Raji (cell line): ENCODE results near the gene ATP5ME.

ENCODE experiments used
- POLR2A ChIP-seq: IDR thresholded peaks from 2 replicates; pipeline ENCODE4 v1.6.1; 2011; ENCODE audit warnings: low read depth, low read length, control low read depth; ENCODE audit not compliant: insufficient read depth

ATP5ME gene

DNA sequence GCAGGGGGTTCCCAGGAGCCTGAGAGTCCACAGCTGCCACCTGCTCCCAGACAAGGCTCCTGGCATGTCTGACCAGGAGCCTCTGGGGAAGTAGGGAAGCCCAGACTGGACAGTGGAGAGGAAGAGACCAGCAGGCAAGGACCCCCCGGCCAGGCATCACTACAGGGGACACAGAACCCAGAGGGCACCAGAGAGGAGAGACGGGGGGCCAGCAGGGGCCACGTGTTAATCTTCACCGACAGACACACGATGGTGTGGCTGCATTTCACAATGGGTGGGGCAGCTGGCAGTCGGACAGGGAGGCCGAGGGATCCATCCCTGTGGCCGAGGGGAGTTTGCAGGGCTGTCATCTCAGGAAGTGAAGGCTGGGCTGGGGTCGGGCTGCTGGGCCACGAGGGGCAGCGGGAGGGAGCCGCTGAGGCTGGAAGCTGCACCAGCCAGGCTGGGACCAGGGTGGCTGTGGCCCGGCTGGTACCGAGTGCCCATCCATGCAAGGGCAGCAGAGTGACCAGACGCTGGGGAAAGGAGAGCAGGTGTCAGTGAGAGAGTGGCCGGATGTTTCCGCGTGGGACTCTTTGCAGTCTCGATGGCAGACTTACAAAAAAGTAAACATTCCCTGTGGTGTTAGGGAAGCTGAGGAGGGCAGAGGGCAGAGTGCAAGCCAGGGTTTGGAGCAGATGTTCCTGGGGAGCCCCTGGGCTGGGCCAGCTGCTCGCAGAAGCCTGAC lies 44.0 kb downstream of the ATP5ME start:
- no peak for TF ChIP-seq POLR2A

DNA sequence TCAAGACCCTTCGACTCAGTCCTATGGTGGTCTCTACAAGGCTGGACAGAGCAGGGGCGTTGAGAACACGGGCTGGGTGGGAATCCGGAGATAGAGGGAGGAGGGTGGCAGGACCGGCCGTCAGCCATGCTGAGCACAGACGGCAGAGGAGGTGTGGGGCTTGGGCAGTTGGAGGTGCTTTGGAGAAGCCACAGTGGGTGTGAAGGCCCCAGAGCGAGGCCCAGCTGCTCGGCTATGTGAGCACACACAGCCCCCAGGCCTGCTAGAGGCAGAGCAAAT lies 44.5 kb downstream of the ATP5ME start:
- TF ChIP-seq POLR2A: no peak

DNA sequence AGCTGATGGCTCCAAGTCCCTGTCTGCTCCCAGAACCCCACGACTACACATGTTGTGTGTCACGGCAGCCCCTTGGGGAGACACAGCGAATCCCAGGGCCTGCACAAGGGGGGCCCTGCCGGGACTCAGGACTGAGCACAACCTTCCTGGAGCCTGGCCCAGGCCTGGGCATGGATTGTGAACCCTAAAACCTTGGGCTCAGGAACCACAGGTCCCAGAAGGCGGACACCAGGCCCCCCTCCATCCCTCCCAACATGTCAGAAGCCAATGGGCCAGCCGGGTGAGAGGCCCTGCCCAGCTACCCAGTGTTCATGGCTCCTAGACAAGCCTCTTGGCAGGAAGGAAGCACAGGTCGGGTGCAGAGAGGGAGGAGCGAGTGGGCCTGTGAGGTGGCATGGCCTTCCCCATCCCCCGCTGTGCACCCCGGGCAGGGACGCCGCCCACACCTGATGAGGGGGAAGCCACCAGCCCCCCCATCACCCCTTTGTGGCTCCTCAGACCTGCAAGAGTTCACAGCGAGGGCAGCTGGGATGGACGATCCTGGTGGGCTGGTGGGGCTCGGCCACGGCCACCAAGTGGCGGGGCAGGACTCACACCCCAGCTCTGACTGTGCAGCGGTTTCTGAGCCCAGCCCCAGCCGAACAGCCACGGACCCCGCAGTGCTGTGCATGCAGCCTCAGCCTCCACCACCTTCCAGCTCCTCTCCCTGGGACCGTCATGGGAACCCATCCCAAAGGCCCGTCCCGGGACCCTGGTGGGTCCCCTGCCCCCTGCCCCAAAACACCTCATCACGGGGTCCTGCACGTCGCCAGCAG lies 45.0 kb downstream of the ATP5ME start:
- TF ChIP-seq POLR2A: no peak

DNA sequence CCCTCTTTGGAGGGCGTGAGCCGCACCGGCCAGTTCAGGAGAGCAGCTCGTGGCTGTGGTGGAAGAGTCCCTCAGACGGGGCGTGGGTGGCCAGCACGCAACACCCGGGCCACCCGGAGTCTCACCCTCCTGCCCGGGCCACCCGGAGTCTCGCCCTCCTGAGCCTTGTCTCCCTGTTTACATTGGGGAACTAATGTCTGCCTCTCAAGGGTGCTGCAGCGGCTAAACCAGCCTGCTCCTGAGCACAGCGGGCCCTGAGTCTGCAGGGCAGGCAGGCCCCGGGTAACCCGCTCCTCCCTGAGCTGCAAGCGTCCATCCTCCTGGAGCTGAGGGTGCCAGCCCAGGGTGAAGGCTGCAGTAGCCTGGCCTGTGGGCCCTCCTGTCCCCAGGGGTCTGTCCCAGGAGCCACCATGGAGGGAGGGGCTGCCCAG lies 45.8 kb downstream of the ATP5ME start:
- no peak for TF ChIP-seq POLR2A

DNA sequence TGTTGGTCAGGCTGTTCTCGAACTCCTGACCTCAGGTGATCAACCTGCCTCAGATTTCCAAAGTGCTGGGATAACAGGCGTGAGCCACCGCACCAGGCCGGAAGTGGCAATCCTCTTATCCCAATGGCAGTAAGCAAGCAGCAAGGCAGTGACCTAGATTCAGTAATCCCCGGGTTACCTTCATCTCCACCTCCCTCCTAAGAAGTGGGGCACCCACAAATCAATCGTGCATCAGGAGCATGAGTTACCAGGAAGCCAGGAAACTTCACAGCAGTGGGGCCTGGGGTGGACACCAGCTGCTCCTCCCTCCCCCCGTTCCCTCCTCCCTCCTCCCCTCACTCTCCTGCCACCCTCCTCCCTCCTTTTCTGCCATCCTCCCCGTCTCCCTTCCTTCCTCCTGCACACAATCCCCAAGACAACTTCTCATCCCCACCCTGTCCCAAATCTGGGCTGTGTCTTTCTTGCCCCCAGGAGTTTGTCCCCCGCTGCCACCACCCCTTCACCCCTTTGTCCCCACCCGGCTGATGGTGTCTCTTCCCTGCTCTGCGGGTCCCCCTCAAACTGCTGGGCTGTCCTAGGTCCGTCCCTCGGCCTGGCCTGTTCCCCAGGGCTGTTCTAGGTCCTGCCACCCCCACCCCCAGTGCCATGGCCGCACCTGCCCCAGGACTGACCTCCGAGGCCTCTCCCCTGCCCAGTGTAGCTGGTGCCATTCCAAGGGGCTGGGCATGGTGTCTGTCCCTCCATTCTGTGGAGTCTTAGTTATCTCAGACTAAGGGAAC lies 46.5 kb downstream of the ATP5ME start:
- TF ChIP-seq POLR2A: no peak

DNA sequence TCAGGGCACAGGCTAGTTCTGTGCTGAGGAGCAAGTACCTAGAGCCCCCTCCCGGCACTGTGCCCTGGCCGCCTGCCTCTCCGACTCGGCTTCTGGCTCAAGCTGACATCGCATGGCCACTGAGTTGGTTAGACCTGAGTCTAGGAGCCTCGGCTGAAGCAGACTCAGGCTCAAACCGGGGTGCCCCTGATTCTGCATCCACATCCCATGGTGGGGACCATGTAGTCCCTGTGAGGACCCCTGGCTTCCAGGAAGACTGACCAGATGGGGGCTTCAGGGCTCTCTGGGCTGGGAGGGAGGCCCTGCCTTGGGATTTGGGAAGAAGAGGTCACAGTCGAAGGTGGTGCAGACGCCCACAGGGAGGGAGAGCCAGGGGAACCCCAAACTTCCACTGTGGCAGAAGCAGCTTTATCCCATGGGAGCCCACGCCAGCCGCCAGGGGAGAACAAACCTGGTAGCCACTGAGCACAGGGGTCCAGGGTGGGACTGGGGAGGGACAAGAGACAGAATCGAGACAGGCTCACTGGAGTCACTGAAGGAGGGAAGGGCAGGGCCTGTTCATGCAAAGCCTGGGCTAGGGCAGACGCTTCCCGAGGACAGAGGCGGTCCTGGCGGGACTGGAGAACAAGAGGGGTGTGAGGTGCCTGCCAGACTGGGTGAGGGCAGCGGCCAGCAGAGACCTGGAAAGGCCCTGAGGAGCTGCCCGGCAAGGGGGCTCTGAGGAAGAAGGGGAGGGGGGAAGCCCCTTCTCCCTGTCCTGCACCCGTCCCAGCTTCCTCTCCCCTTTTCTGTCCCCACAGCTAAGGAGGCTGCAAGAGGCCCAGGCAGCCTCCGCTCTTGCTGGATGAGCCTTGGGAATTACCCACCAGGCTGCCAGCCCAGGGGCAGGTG lies 47.6 kb downstream of the ATP5ME start:
- no peak for TF ChIP-seq POLR2A

DNA sequence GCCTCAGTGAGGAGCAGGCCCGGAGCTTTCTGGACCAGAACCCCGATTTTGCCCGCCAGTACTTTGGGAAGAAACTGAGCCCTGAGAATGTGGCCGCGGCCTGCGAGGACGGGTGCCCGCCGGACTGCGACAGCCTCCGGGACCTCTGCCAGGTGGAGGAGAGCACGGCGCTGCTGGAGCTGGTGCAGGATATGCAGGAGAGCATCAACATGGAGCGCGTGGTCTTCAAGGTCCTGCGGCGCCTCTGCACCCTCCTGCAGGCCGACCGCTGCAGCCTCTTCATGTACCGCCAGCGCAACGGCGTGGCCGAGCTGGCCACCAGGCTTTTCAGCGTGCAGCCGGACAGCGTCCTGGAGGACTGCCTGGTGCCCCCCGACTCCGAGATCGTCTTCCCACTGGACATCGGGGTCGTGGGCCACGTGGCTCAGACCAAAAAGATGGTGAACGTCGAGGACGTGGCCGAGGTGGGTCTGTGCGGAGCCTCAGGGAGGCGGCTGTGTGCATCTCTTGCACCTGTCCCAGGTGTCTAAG lies 48.4 kb downstream of the ATP5ME start:
- TF ChIP-seq POLR2A: no peak

DNA sequence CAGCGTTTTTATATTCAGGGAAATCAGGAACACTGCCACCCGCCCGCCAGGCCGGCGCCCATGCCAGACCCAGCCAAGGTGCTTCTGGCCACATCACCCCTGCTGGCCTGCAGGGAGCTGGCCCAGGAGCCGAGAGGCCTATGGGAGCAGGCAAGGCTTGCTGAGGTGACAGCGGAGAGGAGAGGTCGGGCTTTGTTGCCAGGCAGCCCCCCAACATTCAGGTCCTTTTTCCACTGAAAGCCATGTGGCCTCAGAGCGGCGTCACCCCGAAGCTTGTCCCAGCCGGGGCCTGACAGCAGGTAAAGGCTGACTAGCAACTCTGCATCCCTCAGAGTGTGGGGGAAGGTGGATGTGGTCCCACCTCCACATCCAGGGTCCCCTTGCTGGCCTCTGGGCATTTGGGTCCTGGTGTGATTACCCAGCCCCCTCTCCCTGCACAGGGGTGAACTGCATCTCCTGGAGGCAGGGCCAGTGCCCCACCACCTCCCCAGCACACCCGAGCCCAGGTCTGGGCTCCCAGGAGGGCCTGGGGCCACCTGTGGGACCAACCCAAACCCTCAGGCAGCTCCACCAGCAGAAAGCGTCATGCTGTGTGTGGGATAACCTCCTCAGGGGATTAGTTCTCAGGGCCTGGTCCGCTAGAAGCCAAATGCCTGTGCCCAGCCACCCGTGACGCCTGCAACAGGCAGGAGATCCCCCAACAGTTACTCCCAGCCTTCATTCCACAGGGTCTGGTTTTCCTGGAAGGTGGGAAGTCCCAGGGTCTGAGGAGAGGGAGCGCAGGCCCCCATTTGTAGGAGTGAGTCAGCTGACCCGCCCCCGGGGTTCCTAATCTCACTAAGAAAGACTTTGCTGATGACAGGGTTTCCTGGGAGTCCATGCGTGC lies 49.1 kb downstream of the ATP5ME start, which contains the start of gene PDE6B:
Gene PDE6B (plus strand): TSS at position 869 of the 886 bp plus-strand sequence. CDS start 54 bp downstream, outside the sequence.
- no peak for TF ChIP-seq POLR2A

DNA sequence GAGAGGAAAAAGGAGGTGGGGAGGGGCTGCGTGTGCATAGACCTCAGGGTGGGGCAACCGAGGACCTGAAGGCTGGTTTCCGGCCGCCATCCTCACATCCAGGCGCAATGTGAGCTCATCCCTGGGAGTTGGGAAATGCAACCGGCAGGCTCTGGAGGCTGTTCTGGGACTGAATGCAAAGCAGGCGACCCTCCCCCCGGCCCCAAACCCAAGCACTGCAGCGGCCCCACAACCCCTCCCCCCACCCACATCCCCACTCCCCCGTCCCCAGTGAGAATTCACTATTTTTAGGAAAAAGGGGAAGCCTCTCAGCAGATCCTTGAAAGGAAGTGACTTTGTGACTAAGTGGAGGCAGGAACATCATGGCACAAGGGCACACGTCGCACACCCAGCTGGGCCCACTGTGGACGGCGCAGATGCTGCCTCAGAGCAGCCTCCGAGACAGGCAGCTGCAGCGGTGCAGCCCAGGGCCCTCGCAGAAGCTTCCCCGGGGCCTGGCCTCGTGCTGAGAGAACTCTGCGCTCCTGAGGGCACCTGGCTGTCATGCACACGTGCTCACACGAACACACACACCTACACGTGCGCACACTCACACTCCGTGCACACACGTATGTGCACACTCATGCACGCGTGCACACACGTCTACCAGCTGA lies 50.0 kb downstream of the ATP5ME start:
- TF ChIP-seq POLR2A: no peak

DNA sequence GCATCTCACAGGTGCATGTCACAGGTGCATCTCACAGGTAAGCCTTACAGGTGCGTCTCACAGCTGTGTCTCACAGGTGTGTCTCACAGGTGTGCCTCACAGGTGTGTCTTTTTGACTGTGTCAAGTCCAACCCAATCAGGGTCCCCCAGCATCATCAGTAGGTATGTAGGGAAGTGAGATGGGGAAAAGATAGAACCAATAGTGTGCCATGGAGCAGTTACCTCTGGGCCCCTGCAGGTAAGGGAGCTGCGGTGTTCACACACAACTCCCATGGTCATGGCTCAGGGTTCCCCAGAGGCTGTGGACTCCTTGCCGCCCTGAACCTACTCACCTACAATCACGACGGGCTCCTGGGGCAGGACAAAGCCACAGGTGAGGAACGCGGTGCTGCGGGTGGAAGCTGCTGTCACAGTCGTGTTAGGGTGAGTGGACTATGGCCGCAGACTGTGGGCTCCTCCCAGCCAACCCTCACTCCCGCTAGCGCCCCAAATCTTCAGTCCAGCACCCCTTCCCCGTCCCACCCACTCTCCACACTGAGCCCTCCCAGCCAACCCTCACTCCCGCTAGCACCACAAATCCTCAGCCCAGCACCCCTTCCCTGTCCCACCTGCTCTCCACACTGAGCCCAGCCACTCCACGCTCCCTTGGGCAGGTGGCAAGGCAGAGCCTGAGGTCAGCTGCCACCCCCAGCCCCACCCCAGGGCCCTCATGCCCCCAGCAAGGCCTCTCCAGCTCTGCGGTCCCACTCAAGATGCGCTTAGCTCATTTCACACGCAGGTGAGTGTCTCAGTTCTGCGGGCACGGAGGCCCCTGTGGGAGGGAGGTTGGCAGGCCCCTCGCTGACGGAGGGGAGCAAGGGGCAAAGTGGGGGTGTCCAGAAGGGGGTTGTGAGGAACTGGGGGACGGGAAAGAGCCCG lies 50.8 kb downstream of the ATP5ME start:
- no peak for TF ChIP-seq POLR2A
